Neutrophil (primary cell): ENCODE results near the gene CNTLN.

ENCODE experiments used
- H3K27ac ChIP-seq: fragments of 200-600 bp; sonication (generic); 2 replicates; pipeline ENCODE4 v1.5.1; 2016; ENCODE audit warnings: mild to moderate bottlenecking, moderate library complexity
- H3K27me3 ChIP-seq: fragments of 200-600 bp; sonication (generic); 2 replicates; pipeline ENCODE4 v1.6.0; 2016; ENCODE audit warnings: mild to moderate bottlenecking
- H3K36me3 ChIP-seq: fragments of 200-600 bp; sonication (generic); 2 replicates; pipeline ENCODE4 v1.5.1; 2017
- H3K4me1 ChIP-seq, 2 experiments: fragments of 200-600 bp in 1 of 2; sonication (generic) in 1 of 2; 1 replicate in 1 of 2; 2 replicates in 1 of 2; pipeline versions ENCODE4 v1.5.1 to v1.6.1; 2013 to 2016; ENCODE audit warnings: low read depth in 1 of 2, low read length in 1 of 2, mild to moderate bottlenecking in 1 of 2, moderate library complexity in 1 of 2; ENCODE audit not compliant: control insufficient read depth in 1 of 2, insufficient read depth in 1 of 2
- H3K4me3 ChIP-seq, 2 experiments: fragments of 200-600 bp in 1 of 2; sonication (generic) in 1 of 2; 1 replicate in 1 of 2; 2 replicates in 1 of 2; pipeline ENCODE4 v1.5.1; 2013 to 2016; ENCODE audit warnings: low read depth in 1 of 2, low read length in 1 of 2, mild to moderate bottlenecking in 1 of 2, moderate library complexity in 1 of 2
- H3K9me3 ChIP-seq: fragments of 200-600 bp; sonication (generic); 2 replicates; pipeline ENCODE4 v1.5.1; 2016
- TF ChIP-seq, protein P1 (sequence below): fragments of 200-600 bp; sonication (generic); IDR thresholded peaks from 2 replicates; pipeline ENCODE4 v1.5.1; 2016; ENCODE audit warnings: antibody characterized with exemption

CNTLN gene

DNA sequence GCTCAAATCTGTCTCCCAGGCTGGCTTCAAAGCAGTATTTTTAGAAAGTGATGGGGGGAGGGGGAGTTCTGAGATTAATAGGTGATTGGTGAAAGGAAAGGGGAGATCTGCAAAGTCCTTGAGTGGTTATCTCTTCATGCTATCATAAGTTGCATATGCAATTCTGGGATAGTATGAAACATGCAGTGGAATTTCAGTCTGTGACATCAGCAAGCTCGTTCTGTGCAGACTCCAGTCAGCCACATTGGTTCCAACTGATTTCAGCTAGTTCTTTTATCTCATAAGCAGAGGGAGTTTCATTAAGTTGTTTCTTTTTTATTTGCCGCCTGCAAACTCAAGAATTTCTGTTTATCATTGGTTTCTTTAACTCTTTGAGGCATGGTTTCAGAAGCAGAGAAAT lies 263.5 kb downstream of the CNTLN start:
- Histone ChIP-seq H3K27ac (no peak overlapping the region), H3K9me3 (no peaks in the 10 kb centered on the region), H3K4me1 (no peaks in the 10 kb centered on the region), H3K4me3 (no peak overlapping the region), H3K36me3 (no peaks in the 10 kb centered on the region), H3K27me3 (no peaks in the 10 kb centered on the region)
- TF ChIP-seq, protein P1, sequence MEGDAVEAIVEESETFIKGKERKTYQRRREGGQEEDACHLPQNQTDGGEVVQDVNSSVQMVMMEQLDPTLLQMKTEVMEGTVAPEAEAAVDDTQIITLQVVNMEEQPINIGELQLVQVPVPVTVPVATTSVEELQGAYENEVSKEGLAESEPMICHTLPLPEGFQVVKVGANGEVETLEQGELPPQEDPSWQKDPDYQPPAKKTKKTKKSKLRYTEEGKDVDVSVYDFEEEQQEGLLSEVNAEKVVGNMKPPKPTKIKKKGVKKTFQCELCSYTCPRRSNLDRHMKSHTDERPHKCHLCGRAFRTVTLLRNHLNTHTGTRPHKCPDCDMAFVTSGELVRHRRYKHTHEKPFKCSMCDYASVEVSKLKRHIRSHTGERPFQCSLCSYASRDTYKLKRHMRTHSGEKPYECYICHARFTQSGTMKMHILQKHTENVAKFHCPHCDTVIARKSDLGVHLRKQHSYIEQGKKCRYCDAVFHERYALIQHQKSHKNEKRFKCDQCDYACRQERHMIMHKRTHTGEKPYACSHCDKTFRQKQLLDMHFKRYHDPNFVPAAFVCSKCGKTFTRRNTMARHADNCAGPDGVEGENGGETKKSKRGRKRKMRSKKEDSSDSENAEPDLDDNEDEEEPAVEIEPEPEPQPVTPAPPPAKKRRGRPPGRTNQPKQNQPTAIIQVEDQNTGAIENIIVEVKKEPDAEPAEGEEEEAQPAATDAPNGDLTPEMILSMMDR = no peak

DNA sequence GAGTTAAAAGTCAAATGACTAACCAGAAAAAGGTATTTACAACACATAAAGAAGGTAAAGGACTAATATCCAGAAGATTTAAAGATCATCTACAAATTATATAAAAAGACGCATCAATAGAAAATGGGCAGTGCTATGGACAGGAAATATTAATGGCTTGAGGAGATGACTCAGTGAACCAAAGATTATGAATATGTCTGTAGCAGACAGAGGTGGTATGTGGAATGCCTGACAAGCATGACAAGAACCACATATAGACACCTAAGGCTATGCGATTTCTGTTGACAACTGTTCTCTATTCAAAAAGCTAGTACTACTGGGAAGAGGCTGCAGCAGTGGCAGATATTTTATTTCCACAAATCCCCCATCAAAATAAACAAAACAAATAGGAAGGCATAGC lies 267.0 kb downstream of the CNTLN start:
- no peak overlapping the region for H3K27ac ChIP-seq
- TF ChIP-seq, protein P1 = no peak
- H3K4me3 ChIP-seq = no peak overlapping the region
- no peaks in the 10 kb centered on the region for H3K4me1 ChIP-seq
- no peaks in the 10 kb centered on the region for H3K27me3 ChIP-seq
- no peaks in the 10 kb centered on the region for H3K9me3 ChIP-seq
- no peaks in the 10 kb centered on the region for H3K36me3 ChIP-seq

DNA sequence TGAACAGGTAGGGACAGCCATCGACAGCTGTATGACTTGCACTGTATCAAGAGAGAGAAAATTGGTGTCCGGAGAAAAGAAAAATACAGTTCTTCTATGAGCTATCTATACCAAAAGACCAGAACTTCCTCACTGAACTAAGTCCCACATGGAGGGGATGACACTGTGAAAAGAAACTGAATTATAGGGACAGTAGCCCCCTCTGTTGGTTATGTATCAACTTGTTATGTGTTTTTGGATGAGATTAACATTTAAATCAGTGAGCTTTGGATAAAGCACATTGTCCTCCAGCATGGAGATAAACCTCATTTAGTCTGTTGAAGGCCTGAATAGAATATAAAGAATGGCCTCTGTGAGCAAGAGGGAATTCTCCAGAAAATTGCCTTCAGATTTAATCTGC lies 267.5 kb downstream of the CNTLN start:
- no peaks in the 10 kb centered on the region for H3K4me1 ChIP-seq

DNA sequence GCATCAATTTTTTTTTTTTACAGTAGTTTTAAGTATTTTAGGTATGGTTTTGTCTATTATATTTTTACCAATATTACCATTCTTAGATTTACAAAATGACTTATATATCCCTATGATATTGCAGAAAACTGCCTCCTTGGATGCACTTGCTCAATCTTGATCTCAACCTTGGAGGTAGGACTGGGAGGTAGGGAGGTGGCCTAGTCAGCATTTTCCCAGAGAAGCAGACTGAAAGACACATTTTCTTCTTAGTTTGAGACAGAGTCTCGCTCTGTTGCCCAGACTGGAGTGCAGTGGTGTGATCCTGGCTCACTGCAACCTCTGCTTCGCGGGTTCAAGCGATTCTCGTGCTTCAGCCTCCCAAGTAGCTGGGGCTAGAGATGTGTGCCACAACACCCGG lies 268.7 kb downstream of the CNTLN start:
- no peaks in the 10 kb centered on the region for H3K9me3 ChIP-seq
- H3K27ac ChIP-seq = no peak overlapping the region
- no peak overlapping the region for H3K4me3 ChIP-seq
- TF ChIP-seq, protein P1 = no peak
- H3K36me3 ChIP-seq = no peaks in the 10 kb centered on the region
- H3K4me1 ChIP-seq = no peaks in the 10 kb centered on the region
- H3K27me3 ChIP-seq = no peaks in the 10 kb centered on the region

More for the DNA sequence above, 267.5 kb downstream of the CNTLN start:
- Histone ChIP-seq H3K36me3 (no peaks in the 10 kb centered on the region), H3K4me3 (no peak overlapping the region), H3K9me3 (no peaks in the 10 kb centered on the region), H3K27me3 (no peaks in the 10 kb centered on the region), H3K27ac (no peak overlapping the region)
- TF ChIP-seq, protein P1 = no peak

DNA sequence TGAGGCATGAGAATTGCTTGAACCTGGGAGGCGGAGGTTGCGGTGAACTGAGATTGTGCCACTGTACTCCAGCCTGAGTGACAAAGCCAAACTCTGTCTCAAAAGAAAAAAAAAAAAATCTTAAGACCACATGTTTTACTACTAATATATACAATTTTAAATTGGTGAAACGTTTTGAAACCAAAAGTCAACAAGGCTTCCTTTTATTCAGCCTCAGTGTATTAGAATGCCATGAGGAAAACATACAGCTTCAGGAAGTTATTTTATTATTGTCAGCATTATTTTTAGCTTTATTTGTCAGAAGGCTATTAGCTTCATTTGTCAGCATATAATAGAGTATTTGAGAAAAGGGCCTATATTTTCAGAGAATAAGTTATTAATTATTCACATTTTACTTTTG lies 280.1 kb downstream of the CNTLN start:
- TF ChIP-seq, protein P1 = no peak
- no peak overlapping the region for H3K27ac ChIP-seq
- no peaks in the 10 kb centered on the region for H3K36me3 ChIP-seq
- H3K9me3 ChIP-seq = no peaks in the 10 kb centered on the region
- H3K4me1 ChIP-seq = no peaks in the 10 kb centered on the region
- H3K4me3 ChIP-seq = no peak overlapping the region
- H3K27me3 ChIP-seq = no peaks in the 10 kb centered on the region
